Ovary (tissue), 9 donors: ENCODE data around the gene VAMP1. TPM values are rescaled to one million over a fixed set of nuclear protein-coding genes. Genes with fewer than 3 reads are reported as not detected.

Experiments
- DNase-seq, 5 donors: peaks; one replicate each; pipeline ENCODE4 v3.0.0-alpha.2; 2019 to 2020
- H3K27ac ChIP-seq, 2 donors: fragments of 200-600 bp; one replicate each; pipeline versions ENCODE4 v1.5.1 to v1.8.0; 2019 to 2022
- H3K27me3 ChIP-seq: fragments of 200-600 bp; one replicate; pipeline ENCODE4 v1.8.0; 2022
- H3K36me3 ChIP-seq: fragments of 200-600 bp; sonication (generic); one replicate; pipeline ENCODE4 v1.5.1; 2019
- H3K4me1 ChIP-seq: one replicate; pipeline ENCODE4 v1.8.1; 2013; ENCODE audit warnings: mild to moderate bottlenecking, moderate library complexity; ENCODE audit not compliant: insufficient read depth
- H3K4me3 ChIP-seq: fragments of 200-600 bp; sonication (generic); one replicate; pipeline ENCODE4 v1.5.1; 2017
- H3K9me3 ChIP-seq, 2 donors: fragments of 200-600 bp in 1 of 2; sonication (generic) in 1 of 2; one replicate each; pipeline versions ENCODE4 v1.5.1 to v1.8.1; 2013 to 2019; ENCODE audit warnings: mild to moderate bottlenecking in 1 of 2, moderate library complexity in 1 of 2
- CTCF ChIP-seq, 3 donors: fragments of 450-650 bp in 2 of 3; fragments of 200-600 bp in 1 of 3; IDR thresholded peaks; one replicate each; pipeline versions ENCODE4 v1.5.1 to v1.8.0; 2016 to 2022; ENCODE audit warnings: antibody characterized with exemption in 3 of 3, mild to moderate bottlenecking in 1 of 3
- EP300 ChIP-seq: sonication (generic); formaldehyde crosslinking; IDR thresholded peaks from one replicate; pipeline ENCODE4 v1.6.1; 2017; ENCODE audit warnings: antibody characterized with exemption
- POLR2A ChIP-seq: fragments of 450-650 bp; IDR thresholded peaks from one replicate; pipeline ENCODE4 v1.6.1; 2017; ENCODE audit warnings: antibody characterized with exemption, mild to moderate bottlenecking, moderate library complexity
- WGBS, 3 donors: extraction: QIAGEN DNeasy Blood & Tissue Kit in 1 of 3; methylation state at CpG; one replicate each; pipeline versions ENCODE4 v1.1.5 to v1.1.7; 2013 to 2017; 5-methylcytosine and 5-hydroxymethylcytosine counted together
- intact Hi-C, 4 donors: fragments of 100-400 bp; cut with DNase I; formaldehyde crosslinking; loops; one replicate each; pipeline versions ENCODE4 v1.11.0 to v1.15.1; 2022 to 2023
- polyA plus RNA-seq, 2 donors: library from polyadenylated mRNA; stranded (reverse); fragments of 200-250 nt in 1 of 2; fragments of 350-450 nt in 1 of 2; fragmentation: Illumina TruSeq in 1 of 2; extraction: RNeasy Lipid Tissue Mini Kit (QIAGEN cat#74804) in 1 of 2; gene quantifications; one replicate each; pipeline ENCODE4 v1.2.3, GENCODE V29; 2013 to 2014
- total RNA-seq, 7 donors: library from RNA; depleted of rRNA in 2 of 7; stranded (reverse); fragments of >200 nt in 2 of 7; fragmentation: NEBNext Ultra II Directional in 3 of 7; extraction: Animal tissue kit (Norgen Biotek cat#: 25700) in 3 of 7; gene quantifications; one replicate each; pipeline versions ENCODE4 v1.1.0 to v1.2.4, GENCODE V29; 2016 to 2023
- donor health status: DM: no; HTN: no; CAD: no; lungs with moderate emphysema.
- donor health status: DM: no; HTN: no; CAD: no.
- donor health status: Bipolar disorder and iron deficiency.
- donor health status: DM: yes; HTN: yes; CAD: no.
- donor health status: DM: no; HTN: no; CAD: no.
- donor health status: DM: yes; HTN: yes; CAD: no.

Gene VAMP1
- total and polyA plus RNA-seq, 9 donors = 2.5 to 11.9 (median 5.8) TPM

- DNase-seq = peak; percentile 80 to 84 (median 83)
- no peaks in the 10 kb centered on the region for H3K27me3 ChIP-seq
- peaks cover 17% of the 10 kb centered on the region for H3K4me1 ChIP-seq
- peak in 1 of 3 donors; percentile 11 for TF ChIP-seq CTCF (IDR thresholded peaks at IDR 0.05)
- TF ChIP-seq EP300 = no peak
- TF ChIP-seq POLR2A = peak; percentile 40
- peak within 1 kb of the TSS; percentile 94 for H3K27ac ChIP-seq
- 0 to 1% (median 1%) methylated on average over 27 of the region's 27 CpGs for WGBS, 3 donors
- H3K4me3 ChIP-seq = peak within 1 kb of the TSS; percentile 59
- no peaks in the 10 kb centered on the region for H3K36me3 ChIP-seq
- H3K9me3 ChIP-seq = no peaks in the 10 kb centered on the region
- intact Hi-C loops = no loop called here
Observed at GRCh38 chr12:6451348-6452244, 18.9 kb downstream of the VAMP1 start, which contains the start of gene TAPBPL. Gene TAPBPL, plus strand, starts transcription at chr12:6452042. Its CDS starts 207 bp downstream, at chr12:6452249.

GRCh38 chr12:6450869-6451347, 19.6 kb downstream of the VAMP1 start:
- WGBS, 3 donors = 2 to 3% (median 2%) methylated on average over 11 of the region's 11 CpGs
- DNase-seq = peak in 2 of 5 donors; percentile 47 to 67
- H3K27me3 ChIP-seq = no peaks in the 10 kb centered on the region
- H3K9me3 ChIP-seq = no peaks in the 10 kb centered on the region
- intact Hi-C loops = no loop called here
- no peak for TF ChIP-seq CTCF (IDR thresholded peaks at IDR 0.05)
- no peak for TF ChIP-seq POLR2A
- no peak for TF ChIP-seq EP300
- H3K36me3 ChIP-seq = no peaks in the 10 kb centered on the region
- H3K4me1 ChIP-seq = peaks cover 17% of the 10 kb centered on the region
- H3K27ac ChIP-seq = peak overlapping the region; percentile 94
- H3K4me3 ChIP-seq = peak overlapping the region; percentile 59

GRCh38 chr12:6450091-6450868, 20.2 kb downstream of the VAMP1 start:
- no peaks in the 10 kb centered on the region for H3K36me3 ChIP-seq
- no peaks in the 10 kb centered on the region for H3K27me3 ChIP-seq
- peak overlapping the region; percentile 59 for H3K4me3 ChIP-seq
- intact Hi-C loops = no loop called here
- WGBS, 3 donors = 49 to 58% (median 50%) methylated on average over 16 of the region's 16 CpGs
- H3K9me3 ChIP-seq = no peaks in the 10 kb centered on the region
- DNase-seq = no peak
- TF ChIP-seq EP300 (no peak), POLR2A (no peak), CTCF (IDR thresholded peaks at IDR 0.05) (no peak)
- peak overlapping the region; percentile 94 for H3K27ac ChIP-seq
- H3K4me1 ChIP-seq = peaks cover 17% of the 10 kb centered on the region
